Activated CD4-positive, alpha-beta T cell treated with anti-CD3 and anti-CD28 coated beads, Interleukin-2, amount 50 U/mL, for 48 hours (primary cell): ENCODE results near the gene SMIM14.
"Not testable (repeated sequence)": the region's sequence is repeated elsewhere in the genome, so short reads cannot be mapped to it uniquely, and the experiment has no call there.

Source experiments
- DNase-seq, 2 experiments: peaks; one replicate each; pipeline ENCODE4 v3.0.0-alpha.2; 2020

SMIM14 gene

DNA sequence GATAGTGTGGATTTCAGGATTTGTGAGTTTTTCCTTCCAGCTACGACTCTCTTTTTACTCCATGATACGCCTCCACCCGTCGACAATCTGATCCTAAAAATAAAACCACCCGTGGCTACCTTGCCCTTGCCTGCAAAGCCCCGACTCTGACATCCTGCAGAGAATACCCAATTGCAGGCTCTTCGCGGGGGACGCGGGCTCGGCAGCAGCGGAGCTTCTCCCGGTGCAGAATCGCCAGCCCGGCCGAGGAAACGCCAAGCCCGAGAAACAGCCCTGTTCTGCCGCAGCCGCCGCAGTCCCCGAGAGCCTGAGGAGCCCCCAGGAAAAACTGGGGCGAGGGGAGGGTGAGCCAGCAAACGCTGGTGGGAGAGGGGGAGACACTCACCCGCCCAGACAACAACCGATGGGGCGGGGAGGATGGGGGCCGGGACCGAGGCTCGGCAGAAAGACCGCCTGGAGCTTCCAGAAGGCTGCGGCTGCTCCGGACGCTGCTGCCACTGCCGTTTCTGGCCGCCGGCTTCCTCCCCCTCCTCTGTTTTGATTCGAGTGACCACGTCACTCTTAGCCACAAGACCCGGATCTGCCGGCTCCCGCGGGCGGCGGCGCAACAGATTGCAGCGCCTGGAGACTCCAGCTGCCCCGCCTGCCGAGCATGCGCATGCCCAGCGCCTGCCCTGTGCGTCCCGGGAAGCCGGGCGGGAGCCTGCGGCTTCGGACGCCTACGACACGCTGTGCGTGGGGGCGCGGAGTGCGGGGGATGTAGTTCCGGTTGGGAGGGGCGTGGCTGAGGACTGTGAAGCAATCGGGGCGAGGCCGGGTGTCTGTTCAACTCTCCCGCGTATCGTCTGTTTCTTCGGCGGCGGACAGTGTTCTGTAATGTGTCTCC, at the start of gene SMIM14:
SMIM14 (minus strand) TSS at position 512 of the 886 bp plus-strand sequence. CDS start 33,720 bp downstream, outside the sequence.
- peak; percentile 94 to 95 for DNase-seq

DNA sequence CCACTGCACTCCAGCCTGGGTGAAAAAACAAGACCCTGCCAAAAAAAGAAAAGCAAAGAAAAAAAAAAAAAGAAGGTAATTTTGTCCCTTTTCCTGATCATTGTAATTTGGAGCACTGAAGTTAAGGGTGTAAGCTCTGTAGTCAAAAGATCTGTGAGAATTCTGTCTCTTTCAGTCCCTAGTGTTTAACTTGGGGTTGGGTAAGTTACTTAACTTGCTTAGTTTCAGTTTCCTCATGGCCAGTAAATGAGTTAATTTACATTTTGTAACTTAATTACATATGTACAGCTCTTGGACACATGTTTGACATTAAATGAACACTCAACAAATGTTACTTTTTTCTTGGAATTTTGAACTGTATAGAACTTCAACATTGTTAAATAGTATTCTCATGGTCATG, 48.3 kb upstream of the SMIM14 start:
- no peak for DNase-seq

DNA sequence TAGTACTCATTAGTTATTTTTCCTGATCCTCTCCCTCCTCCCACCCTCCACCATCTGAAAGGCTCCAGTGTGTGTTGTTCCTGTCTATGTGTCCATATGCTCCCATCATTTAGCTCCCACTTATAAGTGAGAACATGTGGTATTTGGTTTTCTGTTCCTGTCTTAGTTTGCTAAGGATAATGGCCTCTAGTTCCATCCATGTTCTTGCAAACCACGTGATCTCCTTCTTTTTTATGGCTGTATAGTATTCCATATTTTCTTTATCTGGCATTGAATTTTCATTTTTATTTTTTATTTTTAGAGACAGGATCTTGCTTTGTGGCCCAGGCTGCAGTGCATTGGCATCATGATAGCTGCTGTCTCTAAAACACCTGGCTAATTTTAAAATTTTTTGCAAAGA, 47.3 kb upstream of the SMIM14 start:
- DNase-seq, result no peak

DNA sequence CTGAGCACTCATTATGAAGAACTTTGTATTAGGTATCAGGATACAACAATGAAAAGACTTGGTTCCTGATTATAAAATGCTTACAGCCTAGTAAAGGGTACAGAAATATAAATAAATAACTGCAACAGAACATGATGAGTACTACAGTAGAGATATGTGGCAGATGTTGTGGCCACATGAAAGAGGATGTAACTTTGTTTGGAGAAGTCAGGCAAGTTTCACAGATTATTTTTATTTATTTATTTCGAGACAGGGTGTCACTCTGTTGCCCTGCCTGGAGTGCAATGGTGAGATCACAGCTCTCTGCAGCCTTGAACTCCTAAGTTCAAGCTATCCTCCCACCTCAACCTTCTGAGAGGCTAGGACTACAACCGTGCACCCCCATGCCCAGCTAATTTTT, 43.5 kb upstream of the SMIM14 start:
- DNase-seq, result no peak

DNA sequence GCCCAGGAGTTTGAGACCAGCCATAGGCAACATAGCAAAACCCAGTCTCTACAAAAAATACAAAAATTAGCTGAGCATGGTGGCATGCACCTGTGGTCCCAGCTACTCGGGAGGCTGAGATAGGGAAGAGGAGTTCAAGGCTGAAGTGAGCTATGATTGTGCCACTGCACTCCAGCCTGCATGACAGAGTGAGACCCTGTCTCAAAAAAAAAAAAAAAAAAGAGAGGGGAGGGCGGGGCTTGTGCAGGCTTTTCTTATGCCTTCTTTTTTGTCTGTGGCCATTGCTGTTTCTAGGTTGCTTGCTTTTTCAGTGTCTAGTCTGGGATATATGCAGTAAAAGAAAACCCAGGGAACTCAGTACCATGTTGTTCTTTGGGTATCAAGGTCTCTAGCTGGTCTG, 42.3 kb upstream of the SMIM14 start:
- not testable (repeated sequence) for DNase-seq

DNA sequence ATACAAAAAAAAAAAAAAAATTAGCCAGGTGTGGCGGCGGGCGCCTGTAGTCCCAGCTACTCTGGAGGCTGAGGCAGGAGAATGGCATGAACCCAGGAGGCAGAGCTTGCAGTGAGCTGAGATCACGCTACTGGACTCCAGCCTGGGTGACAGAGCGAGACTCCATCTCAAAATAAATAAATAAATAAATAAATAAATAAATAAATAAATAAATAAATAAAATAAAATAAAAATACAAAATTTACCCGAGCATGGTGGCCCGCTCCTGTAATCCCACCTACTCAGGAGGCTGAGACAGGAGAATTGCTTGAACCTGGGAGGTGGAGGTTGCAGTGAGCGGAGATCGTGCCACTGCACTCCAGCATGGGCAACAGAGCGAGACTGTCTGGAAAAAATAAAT, 37.0 kb upstream of the SMIM14 start:
- not testable (repeated sequence) for DNase-seq

DNA sequence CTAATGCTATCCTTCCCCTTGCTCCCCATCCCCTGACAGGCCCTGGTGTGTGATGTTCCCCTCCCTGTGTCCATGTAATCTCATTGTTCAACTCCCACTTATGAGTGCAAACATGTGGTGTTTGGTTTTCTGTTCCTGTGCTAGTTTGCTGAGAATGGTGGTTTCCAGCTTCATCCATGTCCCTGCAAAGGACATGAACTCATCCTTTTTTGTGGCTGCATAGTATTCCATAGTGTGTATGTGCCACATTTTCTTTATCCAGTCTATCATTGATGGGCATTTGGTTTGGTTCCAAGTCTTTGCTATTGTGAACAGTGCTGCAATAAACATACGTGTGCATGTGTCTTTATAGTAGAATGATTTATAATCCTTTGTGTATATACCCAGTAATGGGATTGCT, 31.6 kb upstream of the SMIM14 start:
- DNase-seq, result not testable (repeated sequence)

DNA sequence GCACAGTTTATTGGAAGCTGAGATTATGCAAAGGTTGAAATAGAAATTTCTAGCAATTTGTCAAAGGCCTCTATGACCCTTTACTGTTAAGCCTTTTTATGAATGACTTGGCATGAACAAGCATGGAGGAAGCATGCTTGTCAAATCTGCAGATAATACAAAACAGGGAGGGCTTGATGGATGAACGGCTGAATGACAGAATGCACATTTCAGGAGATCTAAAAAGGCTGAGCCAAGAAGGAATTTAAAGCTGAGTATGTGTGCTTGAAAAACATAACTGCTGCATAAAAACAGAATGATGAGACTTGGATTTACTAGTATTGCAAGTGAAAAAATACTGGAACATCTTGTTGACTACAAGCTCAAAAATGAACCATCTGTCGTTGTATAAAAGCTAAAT, 30.2 kb upstream of the SMIM14 start:
- no peak for DNase-seq

DNA sequence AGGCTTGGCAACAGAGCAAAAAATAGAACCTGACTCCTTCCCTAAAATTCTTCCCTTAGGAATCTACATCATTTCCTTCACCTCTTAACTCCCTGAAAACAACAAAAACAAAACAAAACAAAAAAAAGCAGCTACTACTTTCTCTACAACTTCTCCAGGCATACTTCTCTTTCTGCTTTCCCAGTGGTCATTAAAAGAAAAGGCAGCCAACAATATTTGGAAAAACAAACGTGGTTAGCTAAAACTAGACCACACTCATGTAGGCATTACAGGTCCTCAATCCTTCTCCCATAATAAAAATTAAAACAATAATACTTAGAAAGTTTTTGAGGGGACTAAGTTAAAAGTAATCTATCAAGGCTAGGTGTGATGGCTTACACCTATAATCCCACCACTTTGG, 29.0 kb upstream of the SMIM14 start:
- no peak for DNase-seq

DNA sequence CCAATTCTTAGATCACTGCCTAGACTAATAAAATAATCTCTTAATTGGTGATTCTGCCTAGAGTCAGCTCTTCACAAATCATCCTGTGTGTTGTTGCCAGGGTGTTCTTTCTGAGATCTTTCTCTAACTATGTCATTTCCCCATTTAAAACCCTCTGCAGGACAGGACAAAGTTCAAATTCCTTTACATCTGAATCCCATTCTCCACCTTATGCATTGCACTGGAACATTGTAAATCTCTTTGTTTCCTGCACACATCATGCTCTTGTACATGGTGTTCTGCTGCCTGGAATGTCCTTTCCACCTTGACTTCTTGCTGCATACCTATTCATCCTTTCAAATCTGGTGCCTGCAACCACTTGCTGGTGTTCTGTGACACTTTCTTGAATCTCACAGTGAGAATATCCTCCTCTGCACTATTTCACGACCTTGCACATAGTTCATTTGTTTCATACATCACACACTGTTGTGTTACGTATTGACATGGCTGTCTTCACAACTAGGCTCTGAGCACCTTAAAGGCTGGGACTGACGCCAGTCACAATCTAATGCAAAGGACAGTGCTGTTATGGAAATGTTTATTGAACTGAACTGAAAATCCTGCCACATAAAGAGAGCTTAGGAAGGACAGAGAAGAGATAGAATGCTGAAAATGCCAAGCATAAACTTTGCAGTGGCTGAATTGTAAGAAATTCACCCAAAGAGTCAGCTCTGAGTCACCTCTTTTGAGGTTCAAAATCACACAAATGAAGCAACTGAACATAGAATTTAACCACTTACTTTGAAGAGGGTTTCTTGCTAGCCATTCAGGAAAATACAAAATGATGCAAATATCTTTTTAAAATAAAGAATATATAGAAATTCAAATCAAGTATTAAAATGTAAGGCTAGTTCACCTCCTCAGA, 26.4 kb upstream of the SMIM14 start:
- no peak for DNase-seq

DNA sequence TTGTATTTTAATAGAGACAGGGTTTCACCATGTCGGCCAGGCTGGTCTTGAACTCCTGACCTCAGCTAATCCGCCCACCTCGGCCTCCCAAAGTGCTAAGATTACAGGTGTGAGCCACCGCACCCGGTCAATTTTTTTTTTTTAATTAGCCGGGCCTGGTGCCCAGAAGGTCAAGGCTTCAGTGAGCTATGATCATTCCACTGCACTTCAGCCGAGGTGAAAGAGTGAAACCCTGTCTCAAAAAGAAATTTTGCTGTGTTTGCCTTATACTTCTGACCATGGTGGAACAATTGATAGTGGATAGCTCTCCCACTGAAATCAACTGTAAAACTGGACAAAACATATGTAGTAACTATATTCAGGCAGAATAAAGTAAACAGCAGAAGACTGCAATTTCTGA, 24.0 kb upstream of the SMIM14 start:
- no peak for DNase-seq

DNA sequence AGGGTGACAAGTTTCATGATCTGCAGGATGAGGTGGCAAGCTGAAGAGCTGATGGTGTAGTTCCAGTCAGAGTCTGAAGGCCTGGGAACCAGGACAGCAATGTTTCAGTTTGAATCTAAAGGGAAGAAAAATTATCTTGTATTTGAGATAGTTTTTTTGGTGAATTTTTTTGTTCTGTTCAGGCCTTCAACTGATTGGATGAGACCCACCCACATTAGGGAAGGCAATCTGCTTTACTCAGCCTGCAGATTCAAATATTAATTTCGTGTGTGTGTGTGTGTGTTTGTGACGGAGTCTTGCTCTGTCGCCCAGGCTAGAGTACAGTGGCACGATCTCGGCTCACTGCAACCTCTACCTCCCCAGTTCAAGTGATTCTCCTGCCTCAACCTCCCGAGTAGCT, 22.1 kb upstream of the SMIM14 start:
- DNase-seq, result no peak

DNA sequence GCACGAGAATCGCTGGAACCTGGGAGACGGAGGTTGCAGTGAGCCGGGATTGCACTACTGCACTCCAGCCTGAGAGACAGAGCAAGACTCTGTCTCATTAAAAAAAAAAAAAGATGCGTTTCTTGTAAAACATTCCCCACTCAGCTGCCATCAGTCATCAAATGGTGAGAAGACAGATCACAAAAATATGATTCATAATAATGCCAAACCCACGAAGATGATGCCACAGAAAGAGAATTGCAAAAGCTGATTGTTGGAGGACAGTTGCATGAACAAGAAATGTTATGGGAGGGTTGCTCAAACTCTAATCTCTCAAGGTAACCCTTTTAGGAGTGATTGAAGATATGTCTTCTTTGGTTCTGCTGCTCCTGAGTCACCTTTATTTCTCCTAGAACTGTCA, 21.4 kb upstream of the SMIM14 start:
- DNase-seq, result no peak

DNA sequence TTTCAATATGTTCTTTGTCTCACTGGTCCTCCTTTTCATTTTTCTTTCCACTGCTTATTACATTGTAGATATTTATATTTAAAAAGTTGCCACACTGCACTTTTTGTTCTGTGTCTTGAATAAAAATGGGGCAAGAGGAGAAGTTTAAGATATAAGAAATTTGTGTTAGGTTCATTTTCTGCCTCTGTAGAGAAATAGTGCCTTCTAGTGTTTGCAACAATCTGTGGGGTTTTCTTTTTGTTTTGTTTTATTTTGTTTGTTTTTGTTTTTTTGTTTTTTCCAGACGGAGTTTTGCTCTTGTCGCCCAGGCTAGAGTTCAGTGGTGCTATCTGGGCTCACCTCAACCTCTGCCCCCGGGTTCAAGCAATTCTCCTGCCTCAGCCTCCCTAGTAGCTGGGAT, 20.1 kb upstream of the SMIM14 start:
- DNase-seq, result no peak

DNA sequence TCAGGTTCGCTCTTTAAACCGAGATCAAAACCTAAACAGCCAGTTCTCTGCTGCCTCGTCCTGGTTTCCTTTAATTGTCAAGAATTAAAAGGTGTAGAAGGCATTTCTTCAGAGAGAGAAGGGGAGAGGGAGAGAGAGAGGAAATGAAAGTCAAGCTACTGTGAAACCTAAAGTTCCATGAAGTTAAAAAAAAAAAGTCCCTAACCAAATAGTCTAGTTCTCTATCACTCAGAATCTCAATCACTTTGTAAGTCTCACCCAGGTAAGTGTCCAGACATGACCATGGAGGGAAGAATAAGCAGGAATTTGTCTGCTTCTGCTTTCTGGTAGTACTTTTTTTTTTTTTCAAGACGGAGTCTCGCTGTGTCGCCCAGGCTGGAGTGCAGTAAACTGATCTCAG, 18.8 kb upstream of the SMIM14 start:
- DNase-seq, result no peak

DNA sequence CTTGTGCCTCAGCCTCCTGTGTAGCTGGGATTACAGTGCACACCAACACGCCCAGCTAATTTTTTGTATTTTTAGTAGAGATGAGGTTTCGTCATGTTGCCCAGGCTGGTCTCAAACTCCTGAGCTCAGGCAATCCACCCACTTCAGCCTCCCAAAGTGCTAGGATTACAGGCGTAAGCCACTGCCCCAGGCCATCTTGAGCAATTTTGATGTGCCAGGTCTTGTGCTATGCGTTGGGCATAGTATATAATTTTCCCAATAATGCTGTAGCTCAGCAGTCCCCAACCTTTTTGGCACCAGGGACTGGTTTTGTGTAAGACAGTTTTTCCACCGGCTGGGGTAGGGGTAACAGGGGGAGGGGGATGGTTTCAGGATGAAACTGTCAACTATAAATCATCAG, 18.0 kb upstream of the SMIM14 start:
- not testable (repeated sequence) for DNase-seq

DNA sequence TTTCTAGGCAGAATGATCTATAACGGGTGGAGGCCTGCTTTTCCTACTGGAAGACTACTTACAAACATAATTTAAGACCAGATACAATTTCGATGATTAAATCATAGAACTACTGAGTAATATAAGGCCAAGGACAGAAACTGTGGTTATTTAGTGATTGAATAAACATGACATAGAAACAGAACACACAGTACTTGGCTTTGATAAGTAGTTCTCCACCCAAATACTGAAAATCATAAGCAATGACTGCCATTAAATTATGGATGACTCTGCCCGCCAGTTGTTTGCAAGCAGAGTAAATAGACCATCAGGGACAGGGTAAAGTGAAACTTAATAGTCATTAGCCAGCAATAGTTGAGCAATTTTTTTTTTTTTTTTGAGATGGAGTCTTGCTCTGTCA, 17.2 kb upstream of the SMIM14 start:
- no peak for DNase-seq

DNA sequence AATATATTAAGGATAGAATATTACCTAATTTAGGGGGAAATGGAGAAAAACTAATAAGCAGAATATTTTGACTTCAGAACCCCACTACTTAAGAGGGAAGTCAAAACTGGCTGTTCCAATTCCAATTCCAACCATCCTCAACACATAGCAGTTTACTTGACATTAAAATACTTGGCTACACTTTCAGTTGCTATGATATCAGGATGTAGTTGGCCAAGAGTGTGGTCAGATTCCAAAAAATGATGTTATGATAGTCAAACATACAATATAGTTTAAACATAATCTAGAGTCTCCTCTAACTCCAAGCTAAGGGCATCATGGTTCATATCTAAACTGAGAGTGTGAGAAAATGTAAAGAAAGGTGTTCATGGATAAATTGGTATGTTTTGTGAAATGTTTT, 16.5 kb upstream of the SMIM14 start:
- no peak for DNase-seq

DNA sequence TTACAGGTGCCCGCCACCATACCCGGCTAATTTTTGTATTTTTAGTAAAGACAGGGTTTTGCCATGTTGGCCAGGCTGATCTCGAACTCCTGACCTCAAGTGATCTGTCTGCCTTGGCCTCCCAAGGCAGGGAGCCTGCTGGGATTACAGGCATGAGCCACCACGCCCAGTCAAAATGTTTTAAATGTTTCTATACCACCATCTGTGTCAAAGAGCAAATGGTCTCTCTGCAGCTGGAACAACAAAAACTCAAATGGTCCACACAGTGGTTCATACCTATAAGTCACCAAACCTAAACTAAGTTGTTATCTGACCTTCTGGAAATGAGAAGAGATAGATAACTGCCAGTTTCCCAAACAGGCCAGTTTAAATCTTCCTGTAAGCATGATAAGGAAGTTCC, 12.9 kb upstream of the SMIM14 start:
- DNase-seq, result not testable (repeated sequence)

DNA sequence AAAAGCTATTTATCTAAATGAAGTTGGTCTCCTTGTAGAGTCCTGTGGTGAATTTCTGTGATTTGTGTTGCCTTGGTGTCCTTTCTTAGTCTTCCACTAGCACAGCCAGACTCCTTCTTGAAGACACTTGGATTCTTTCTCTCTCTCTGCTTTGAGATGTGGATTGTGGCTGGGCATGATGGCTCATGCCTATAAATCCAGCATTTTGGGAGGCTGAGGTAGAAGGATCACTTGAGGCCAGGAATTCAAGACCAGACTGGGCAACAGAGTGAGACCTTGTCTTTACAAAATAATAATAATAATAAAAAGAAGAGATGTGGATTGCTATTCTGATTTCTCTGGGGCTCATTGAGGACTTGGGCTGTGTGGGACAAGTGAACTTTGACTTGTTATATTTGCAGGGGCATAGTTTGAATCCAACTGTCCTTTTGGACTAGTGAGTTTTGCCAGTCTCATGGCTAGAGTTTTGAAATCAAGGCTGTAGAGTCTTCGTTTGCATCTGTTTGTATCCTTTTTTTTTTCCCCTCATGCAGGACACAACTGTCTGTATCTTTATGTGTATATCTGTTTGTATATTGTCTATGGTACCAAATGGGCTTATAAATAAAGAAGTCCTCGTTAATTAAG, 11.1 kb upstream of the SMIM14 start:
- no peak for DNase-seq

DNA sequence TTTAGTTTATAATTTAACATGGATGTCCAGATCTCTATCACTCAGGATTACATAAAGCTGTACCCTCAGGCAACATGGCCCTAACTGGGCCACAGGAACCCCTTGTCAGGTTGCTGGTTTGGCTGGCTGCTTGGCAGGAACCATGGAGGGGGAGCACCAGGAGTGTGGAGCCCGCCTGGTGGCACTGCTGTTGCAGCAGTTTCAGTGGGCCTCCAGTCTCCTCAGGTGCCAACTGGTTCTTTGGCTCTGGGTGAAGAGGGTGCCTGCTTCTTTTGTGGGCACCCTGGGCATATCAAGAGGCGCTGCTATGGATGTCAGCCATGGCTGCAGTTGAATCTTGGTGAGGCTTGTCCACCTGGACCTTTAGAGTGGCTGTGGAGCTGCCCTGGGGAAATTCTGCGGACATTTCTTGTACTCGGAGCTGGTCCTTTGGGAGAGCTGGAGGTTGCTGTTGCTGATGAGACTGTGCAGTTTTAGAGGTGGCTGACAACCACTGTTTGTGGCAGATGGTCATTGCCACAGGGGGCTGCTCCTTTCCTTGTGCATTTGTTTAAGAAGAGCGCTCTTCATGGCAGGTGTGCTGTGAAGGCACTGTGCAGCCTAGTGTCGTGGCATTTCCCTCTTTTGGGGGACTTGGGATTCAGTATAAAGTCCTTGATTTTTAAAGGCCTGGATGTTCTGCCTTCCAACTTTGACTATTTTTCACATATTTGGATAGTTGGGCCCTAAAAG, 10.3 kb upstream of the SMIM14 start:
- no peak for DNase-seq

DNA sequence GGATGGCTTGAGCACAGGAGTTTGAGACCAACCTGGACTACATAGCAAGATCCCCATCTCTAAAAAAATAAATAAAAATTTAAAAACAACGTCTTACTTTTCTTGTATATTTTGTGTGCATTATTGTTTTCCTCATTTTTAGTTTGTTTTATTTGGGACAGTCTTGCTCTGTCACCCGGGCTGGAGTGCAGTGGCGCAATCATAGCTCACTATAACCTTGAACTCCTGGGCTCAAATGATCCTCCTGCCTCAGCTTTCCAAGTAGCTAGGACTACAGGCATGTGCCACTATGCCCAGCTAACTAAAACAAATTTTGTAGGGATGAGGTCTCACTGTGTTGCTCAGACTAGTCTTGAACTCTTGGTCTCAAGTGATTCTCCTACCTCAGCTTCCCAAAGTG, 9.5 kb upstream of the SMIM14 start:
- DNase-seq, result no peak
